GM18519 (cell line): ENCODE data around the gene HELT.
"Not testable (repeated sequence)": the region's sequence is repeated elsewhere in the genome, so short reads cannot be mapped to it uniquely, and the experiment has no call there.

ENCODE experiments used
- ATAC-seq: cut with Tn5 transposase; IDR thresholded peaks from one replicate; pipeline ENCODE4 v1.9.1; 2021; ENCODE audit warnings: mild to moderate bottlenecking, moderate library complexity; ENCODE audit not compliant: unreplicated experiment, low FRiP score

The HELT gene

DNA sequence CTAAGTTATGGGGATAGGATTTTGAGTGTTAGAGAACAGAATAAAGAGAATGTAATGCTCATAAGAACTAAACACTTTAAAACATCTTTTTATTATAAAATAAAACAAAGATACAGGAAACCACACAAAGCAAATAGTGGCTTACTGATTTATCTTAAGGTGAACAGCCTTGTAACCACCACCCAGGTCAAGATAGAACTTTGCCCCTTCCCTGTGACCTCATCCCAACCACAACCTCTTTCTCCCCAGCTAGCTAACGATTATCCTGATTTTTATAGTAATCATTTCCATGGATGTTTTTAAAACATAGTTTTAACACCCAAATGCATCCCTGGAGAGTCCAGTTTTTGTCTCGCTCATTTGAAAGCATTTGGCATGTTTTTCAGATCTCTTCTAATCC lies 17.0 kb downstream of the HELT start:
- ATAC-seq = no peak

DNA sequence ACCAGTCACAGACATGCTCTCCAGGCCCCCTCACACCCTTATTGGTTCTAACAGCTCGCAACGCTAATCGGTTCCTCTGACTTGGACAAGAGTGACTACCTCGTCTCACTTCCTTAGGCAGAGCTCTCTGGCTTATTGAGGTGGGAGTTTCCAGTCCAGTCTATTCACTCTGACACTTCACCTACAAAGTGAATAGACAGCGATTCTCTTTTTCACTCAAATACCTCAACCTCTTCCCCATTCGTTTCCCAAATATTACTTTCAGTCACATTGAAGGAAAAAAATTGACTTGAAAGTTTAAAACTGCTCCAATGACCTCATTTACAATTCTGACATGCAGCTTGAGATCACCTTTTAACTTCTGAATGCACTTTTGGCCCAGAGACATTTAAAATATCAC lies 17.7 kb downstream of the HELT start:
- ATAC-seq = no peak

DNA sequence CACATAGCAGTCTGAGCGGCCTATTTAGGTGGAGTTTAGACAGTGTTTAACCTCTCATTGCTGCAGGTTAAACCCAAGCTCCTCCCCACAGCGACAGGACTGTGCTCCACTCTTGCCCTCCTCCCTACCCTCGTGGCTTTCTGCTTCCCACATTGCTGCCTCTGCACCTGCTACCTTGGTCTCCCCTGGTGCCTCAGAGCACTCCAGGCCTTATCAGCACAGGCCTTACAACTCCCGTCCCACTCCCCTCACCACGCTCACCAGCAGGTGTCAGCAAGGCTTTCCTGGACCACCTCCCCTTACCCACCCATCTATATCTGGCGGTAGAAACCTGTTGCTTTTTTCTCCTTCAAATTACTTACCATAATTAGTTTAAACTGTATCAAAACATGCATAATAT lies 18.6 kb downstream of the HELT start:
- no peak for ATAC-seq

DNA sequence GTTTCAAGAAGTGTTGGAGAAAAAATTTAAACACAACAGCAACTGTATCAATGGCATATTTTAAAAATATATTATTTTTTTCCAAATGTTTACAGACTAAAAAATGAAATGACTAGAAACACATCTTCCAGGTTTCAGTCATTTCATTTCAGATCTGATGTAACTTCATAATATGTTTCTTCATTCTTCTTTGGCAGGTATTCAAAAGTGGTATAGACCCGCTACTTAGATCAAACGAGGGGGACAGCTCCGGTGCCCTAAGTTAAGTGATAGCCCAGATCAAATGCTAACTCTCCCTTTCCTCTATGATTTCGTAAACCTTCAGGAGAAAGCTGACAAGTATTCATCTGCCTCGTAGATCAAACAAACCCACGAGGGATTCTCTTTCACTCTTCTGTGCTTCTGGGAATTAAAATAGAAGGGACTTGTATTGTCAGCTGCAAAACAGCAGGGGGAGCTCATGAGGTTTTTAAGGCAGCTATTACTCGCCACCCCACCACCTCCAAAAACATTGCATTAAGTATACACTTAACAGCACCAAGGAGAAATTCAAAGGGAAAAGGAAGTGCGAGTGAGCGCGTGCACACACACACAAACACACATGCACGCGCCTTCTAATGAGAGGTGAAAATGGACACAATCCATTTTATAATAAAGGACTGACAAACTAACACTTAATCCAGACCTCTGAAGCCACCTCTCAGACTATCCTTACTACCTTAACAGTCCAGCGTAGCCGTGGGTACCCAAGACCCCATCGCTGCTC lies 21.4 kb downstream of the HELT start:
- ATAC-seq = peak; percentile 43

DNA sequence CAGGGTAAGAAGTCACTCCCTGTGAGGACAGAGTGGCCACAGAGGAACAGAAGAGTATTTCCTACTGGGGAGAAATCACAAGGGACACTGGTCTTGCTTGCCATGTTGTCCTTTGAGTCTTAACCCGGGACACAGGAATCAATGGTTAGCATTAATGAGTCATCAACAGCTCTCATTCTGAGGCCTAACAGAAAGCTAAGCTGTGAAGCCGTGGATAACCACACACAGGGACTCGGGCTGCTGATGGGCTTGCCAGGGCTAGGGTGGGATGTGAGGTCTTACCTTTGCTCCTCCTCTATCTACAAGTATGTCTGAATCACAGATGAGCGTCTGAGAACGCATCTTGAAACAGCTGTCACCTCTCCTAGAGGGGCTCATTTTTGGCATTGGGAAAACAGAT lies 22.2 kb downstream of the HELT start:
- no peak for ATAC-seq

DNA sequence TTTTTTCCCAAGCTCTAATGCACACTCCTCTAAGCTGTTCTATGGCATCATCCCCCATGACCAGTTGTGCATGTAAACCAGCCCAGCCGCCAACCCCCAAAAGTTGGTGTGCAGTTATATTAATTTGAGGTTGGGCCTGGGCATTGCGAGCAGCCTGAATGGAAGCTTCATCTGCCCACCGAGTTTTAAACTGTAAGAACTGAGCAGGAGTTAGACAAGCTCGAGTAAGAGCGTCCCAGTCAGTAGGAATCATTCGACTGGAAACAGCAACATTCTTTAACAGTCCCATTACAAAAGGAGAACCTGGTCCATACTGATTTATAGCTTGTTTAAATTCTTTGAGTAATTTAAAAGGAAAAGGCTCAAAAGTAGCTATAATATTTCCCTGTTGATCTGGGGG lies 32.0 kb downstream of the HELT start:
- not testable (repeated sequence) for ATAC-seq

DNA sequence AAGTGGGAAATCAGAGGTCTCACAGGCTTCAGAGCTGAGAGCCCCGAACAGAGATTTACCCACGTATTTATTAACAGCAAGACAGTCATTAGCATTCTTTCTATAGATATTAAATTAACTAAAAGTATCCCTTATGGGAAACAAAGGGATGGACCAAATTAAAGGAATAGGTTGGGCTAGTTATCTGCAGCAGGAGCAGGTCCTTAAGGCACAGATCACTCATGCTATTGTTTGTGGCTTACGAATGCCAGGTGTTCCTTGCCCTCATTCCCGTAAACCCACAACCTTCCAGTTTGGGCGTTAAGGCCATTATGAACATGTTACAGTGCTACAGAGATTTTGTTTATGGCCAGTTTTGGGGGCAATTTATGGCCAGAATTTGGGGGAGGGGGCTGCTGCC lies 33.0 kb downstream of the HELT start:
- ATAC-seq = not testable (repeated sequence)

DNA sequence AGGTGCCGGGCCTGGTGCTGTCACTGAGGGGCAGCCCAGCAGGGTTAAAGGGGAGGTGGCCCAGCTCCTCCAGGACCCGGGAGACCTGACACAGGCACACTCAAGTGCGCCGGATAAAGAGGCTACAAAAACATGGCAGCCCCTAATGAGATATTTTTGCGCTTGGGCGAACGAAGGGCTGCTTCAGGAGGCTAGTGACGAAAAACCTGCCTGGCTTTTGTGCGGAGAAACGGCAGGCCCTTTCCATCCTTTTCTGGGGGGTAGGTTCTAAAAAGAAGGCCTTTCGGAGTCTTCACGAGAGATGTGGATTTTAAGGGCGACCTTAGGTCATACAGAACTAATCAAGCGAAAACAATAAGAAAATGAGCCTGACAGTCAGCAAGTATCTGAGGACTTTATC lies 35.5 kb downstream of the HELT start:
- ATAC-seq = no peak

DNA sequence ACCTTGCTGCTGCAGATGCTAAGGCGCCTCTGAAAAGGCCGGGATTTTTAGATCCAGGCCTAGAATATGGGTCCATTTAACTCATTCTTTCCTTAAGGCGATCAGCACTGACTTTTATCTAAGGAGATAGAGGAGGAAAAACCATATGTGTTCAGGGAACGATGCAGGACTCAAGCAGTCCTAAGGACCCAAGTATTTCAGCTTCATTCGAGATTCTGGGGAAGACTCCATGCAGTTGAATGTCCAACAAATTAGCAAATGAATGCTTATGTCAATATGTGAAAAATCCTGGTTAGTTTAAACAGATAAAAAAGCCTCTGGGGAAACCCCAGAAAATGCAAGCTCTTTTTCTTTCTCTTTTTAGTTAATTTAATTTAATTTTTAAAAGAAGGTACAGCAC lies 36.0 kb downstream of the HELT start:
- no peak for ATAC-seq

DNA sequence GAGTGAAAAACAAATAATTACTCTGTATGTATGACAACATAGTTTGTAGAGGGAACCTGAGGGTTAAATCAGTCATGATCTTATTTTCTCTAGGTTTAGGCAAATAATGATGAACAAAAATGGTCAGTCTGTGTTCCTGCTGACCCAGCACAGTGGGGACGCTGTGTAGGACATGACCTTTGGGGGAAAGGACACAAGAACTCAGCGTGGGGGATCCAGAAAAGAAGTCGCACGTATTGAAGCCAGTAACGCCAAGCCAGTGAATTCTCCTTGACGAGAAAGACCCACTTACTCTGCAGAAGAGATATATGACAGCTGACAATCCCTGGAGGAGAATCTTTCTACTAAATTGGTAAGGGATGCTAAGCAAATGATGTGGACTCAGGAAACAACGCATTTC lies 36.6 kb downstream of the HELT start:
- no peak for ATAC-seq

DNA sequence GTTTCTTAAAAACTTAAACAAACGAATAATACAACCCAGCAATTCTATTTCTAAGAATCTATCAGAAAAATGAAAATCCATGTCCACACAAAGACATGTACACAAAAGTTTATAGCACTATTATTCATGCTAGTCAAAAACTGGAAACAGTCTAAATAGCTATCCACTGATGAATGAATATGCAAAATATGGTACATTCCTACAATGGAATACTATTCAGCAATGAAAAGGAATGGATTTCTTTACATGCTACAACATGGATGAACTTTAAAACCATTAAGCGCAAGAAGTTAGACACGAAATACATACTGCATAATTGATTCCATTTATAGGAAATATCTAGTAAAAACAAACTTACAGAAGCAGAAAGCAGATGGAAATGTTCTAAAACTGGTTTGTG lies 43.3 kb downstream of the HELT start:
- no peak for ATAC-seq

DNA sequence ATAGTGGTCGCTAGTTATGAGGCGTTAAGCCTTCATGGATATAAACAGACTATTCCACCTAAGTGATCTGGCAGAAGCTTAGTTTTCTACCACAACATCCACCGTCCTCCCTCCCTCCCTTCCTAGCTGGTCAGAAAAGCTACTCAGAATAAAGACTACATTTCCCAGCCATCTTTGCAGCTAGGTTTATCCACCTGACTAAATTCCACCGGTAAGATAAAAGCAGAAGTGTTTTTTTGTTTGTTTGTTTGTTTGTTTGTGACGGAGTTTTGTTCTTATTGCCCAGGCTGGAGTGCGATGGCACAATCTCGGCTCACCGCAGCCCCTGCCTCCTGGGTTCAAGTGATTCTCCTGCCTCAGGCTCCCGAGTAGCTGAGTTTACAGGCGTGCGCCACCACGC lies 44.3 kb downstream of the HELT start:
- ATAC-seq = no peak

DNA sequence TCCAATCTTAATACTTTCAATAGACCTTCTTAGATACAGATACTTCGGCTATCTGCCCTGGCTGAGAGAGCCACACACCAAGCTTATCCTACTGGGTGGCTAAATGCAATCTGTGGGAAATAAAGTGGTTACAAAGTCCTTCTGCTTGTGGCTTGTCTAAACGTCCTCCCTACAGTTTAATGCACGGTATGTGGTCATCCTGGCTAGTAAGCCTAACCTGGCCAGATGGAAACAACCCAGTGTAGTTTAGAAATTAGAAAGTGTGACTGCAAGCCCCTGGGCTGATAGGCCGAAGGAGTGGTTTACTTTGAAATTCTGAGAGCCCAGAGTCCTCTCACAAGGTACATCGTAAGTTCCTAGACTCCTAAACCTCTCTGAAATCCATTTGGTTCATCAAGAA lies 47.9 kb downstream of the HELT start:
- ATAC-seq = no peak

DNA sequence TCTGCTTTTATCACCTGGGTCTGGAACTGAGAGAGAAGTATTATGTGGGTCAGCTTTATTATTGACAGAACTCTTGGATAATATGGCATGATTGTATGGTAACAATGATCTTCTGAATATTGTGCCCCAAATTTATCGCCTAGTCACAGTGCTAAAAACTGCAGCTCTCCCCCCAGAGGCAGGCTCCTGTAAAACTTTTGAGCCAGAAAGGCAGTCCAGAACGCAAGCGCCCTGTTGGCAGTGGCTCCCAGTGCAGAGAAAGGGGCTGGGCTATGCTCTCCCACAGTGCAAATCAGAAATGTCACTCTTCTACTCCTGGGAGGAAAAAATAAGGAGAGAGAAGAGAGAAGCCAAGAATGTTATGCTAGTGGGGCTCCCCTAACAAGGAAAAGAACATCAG lies 50.5 kb downstream of the HELT start:
- no peak for ATAC-seq
